Activated CD4-positive, alpha-beta T cell treated with anti-CD3 and anti-CD28 coated beads, Interleukin-2, amount 10 ng/mL, durations not matched to agents 24 days and 14 days (primary cell): Measurements from ENCODE around the gene ITGA2. TPM values are rescaled to one million over a fixed set of nuclear protein-coding genes. Genes with fewer than 3 reads are reported as not detected.
"Not testable (repeated sequence)": the region's sequence is repeated elsewhere in the genome, so short reads cannot be mapped to it uniquely, and the experiment has no call there.

ENCODE experiments used
- DNase-seq: peaks from one replicate; pipeline ENCODE4 v3.0.0; 2022
- H3K27ac Mint-ChIP-seq: one replicate; pipeline ENCODE4 v1.8.0; 2022; ENCODE audit warnings: mild to moderate bottlenecking, mixed read lengths
- H3K27me3 Mint-ChIP-seq: one replicate; pipeline ENCODE4 v1.8.0; 2022; ENCODE audit warnings: mixed read lengths
- H3K36me3 Mint-ChIP-seq: one replicate; pipeline ENCODE4 v1.8.0; 2022; ENCODE audit warnings: low read depth, mild to moderate bottlenecking, mixed read lengths
- H3K4me1 Mint-ChIP-seq: one replicate; pipeline ENCODE4 v1.8.0; 2021; ENCODE audit warnings: mixed read lengths
- H3K4me3 Mint-ChIP-seq: one replicate; pipeline ENCODE4 v1.8.0; 2022; ENCODE audit warnings: mild to moderate bottlenecking, moderate library complexity, mixed read lengths
- H3K9me3 Mint-ChIP-seq: one replicate; pipeline ENCODE4 v1.8.0; 2021; ENCODE audit warnings: mixed read lengths
- intact Hi-C: fragments of 100-400 bp; cut with micrococcal nuclease; formaldehyde crosslinking; loops from one replicate; pipeline ENCODE4 v1.15.1; 2023
- total RNA-seq: library from RNA; stranded (reverse); gene quantifications from 2 replicates; pipeline ENCODE4 v1.2.3, GENCODE V29; 2022

The ITGA2 gene
- total RNA-seq, 1 donor from 2014 or later, result 3.9 TPM

DNA sequence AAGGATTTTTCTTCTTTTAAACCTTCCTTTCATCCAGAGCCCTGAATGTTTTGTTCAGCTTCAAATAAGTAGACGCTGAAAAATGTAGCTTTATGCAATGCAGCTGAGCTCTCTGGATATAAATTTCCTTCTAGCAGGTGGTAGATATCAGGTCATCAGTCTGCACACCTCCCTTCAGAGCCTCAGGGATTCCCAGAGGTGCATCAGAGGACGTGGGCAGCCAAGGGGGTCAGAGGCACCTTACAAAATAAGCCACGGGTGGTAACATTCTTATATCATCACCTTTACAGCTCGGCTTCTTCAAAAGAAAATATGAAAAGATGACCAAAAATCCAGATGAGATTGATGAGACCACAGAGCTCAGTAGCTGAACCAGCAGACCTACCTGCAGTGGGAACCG, 101.1 kb downstream of the ITGA2 start:
- peak overlapping the region; percentile 45 for H3K4me3 Mint-ChIP-seq
- no peak overlapping the region for H3K27ac Mint-ChIP-seq
- intact Hi-C loops, result loop anchor here (2.0 kb wide), 1 partner anchor 19 kb away; the partner anchor contains the start of gene MOCS2
- peaks cover 35% of the 10 kb centered on the region for H3K4me1 Mint-ChIP-seq
- no peaks in the 10 kb centered on the region for H3K9me3 Mint-ChIP-seq
- peaks cover 34% of the 10 kb centered on the region for H3K36me3 Mint-ChIP-seq
- peak; percentile 60 for DNase-seq
- H3K27me3 Mint-ChIP-seq, result no peaks in the 10 kb centered on the region

- no peaks in the 10 kb centered on the region for H3K9me3 Mint-ChIP-seq
- no peak overlapping the region for H3K4me3 Mint-ChIP-seq
- H3K36me3 Mint-ChIP-seq, result peaks cover 31% of the 10 kb centered on the region
- no peak overlapping the region for H3K27ac Mint-ChIP-seq
- H3K27me3 Mint-ChIP-seq, result no peaks in the 10 kb centered on the region
- peak; percentile 47 for DNase-seq
- intact Hi-C loops, result loop anchor here (2.0 kb wide), 1 partner anchor 18 kb away; the partner anchor contains the start of gene MOCS2
- H3K4me1 Mint-ChIP-seq, result peaks cover 38% of the 10 kb centered on the region
These were observed 102.1 kb downstream of the ITGA2 start for GRCh38 chr5:53091289-53091688.

- H3K27me3 Mint-ChIP-seq, result no peaks in the 10 kb centered on the region
- DNase-seq, result peak; percentile 52
- H3K4me3 Mint-ChIP-seq, result no peak overlapping the region
- intact Hi-C loops, result no loop called here
- H3K4me1 Mint-ChIP-seq, result peaks cover 34% of the 10 kb centered on the region
- no peak overlapping the region for H3K27ac Mint-ChIP-seq
- H3K36me3 Mint-ChIP-seq, result peaks cover 27% of the 10 kb centered on the region
- H3K9me3 Mint-ChIP-seq, result no peaks in the 10 kb centered on the region
These were observed 103.1 kb downstream of the ITGA2 start for GRCh38 chr5:53092242-53092641.

GRCh38 chr5:53095217-53095616, 106.1 kb downstream of the ITGA2 start:
- Mint-ChIP-seq H3K36me3 (peaks cover 44% of the 10 kb centered on the region), H3K4me1 (peaks cover 24% of the 10 kb centered on the region), H3K4me3 (no peak overlapping the region), H3K27me3 (no peaks in the 10 kb centered on the region), H3K27ac (no peak overlapping the region), H3K9me3 (no peaks in the 10 kb centered on the region)
- DNase-seq, result peak; percentile 55
- intact Hi-C loops, result no loop called here

DNA sequence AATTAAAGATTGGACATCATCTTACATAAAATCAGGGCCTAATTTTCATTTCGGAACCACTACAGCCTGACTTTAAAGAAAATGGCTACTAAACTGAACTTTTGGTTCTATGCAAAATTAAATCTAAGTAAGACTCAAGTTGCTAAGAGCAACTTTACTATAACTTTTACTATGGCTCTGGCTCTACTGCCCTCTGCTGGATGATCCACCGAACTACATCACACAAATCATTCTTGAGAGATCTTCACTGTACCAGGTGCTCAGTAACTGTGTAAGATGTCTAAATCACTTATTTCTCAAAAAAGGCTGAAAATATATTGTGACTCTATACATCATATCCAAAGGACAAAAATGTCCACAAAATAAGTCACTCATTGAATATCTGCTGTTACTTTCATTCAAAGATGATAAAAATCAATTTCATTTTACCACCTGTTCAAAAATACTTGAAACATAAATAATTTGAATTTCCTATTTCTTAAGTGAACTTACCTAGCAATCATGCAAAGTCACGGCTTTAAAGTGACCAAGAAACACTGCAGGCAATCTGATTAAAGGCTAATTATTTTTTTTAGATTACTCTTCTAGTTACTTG, 106.9 kb downstream of the ITGA2 start:
- Mint-ChIP-seq H3K9me3 (no peaks in the 10 kb centered on the region), H3K4me1 (peaks cover 22% of the 10 kb centered on the region), H3K27ac (no peak overlapping the region), H3K27me3 (no peaks in the 10 kb centered on the region), H3K36me3 (peaks cover 42% of the 10 kb centered on the region), H3K4me3 (no peak overlapping the region)
- intact Hi-C loops, result loop anchor here (1.0 to 2.0 kb wide), 2 partner anchors 107 to 148 kb away; partner anchors contain the start of gene ITGA2
- peak; percentile 92 for DNase-seq

GRCh38 chr5:53099546-53099945, 110.4 kb downstream of the ITGA2 start:
- Mint-ChIP-seq H3K27ac (no peak overlapping the region), H3K36me3 (peaks cover 52% of the 10 kb centered on the region), H3K9me3 (no peaks in the 10 kb centered on the region), H3K4me3 (no peak overlapping the region), H3K27me3 (no peaks in the 10 kb centered on the region), H3K4me1 (peaks cover 18% of the 10 kb centered on the region)
- DNase-seq, result no peak
- intact Hi-C loops, result no loop called here

- intact Hi-C loops, result no loop called here
- Mint-ChIP-seq H3K27ac (no peak overlapping the region), H3K27me3 (no peaks in the 10 kb centered on the region), H3K4me3 (no peak overlapping the region), H3K4me1 (peaks cover 17% of the 10 kb centered on the region), H3K36me3 (peaks cover 57% of the 10 kb centered on the region), H3K9me3 (no peaks in the 10 kb centered on the region)
- no peak for DNase-seq
These were observed 111.5 kb downstream of the ITGA2 start for GRCh38 chr5:53100606-53101005.

DNA sequence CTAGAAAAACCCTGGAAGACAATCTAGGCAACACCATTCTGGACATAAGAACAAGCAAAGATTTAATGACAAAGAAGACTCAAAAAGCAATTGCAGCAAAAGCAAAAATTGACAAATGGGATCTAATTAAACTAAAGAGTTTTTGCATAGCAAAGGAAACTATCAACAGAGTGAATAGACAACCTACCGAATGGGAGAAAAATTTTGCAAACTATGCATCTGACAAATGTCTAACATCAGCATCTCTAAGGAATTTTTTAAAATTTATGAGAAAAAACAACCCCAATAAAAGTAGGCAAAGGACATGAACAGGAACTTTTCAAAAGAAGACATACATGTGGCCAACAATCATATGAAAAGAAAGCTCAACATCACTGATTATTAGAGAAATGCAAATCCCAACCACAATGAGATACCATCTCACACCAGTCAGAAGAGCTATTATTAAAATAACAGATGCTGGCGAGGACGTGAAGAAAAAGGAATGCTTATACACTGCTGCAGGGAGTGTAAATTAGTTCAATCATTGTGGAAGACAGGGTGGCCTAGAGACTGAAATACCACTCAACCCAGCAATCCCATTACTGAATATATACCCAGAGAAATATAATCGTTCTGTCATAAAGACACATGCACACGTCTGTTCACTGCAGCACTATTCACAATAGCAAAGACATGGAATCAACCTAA, 116.6 kb downstream of the ITGA2 start:
- H3K4me3 Mint-ChIP-seq, result no peak overlapping the region
- no peak overlapping the region for H3K27ac Mint-ChIP-seq
- intact Hi-C loops, result loop anchor here (5.0 kb wide), 2 partner anchors 303 to 318 kb away; partner anchors contain the start of genes ITGA1 and PELO
- no peaks in the 10 kb centered on the region for H3K27me3 Mint-ChIP-seq
- DNase-seq, result no peak
- no peaks in the 10 kb centered on the region for H3K9me3 Mint-ChIP-seq
- H3K36me3 Mint-ChIP-seq, result peaks cover 48% of the 10 kb centered on the region
- peaks cover 34% of the 10 kb centered on the region for H3K4me1 Mint-ChIP-seq

DNA sequence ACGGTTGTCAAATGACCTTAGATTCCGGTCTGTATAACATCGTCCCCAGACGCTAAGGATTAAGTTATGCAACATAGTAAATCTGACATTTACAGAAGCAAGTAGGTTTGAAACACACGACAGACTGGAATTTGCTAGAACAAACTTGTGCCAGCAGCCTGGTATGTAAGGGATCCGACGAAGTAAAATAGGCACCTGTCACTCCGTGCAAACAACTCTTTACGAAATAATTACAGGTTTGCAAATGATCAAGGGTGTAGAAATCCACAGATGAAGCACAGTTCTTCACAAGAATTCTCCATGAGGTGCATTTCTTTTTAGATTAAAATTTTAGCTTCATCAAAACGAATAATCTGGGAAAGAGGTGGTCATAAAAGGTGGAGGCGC, 119.9 kb downstream of the ITGA2 start:
- no peaks in the 10 kb centered on the region for H3K27me3 Mint-ChIP-seq
- H3K4me1 Mint-ChIP-seq, result peaks cover 31% of the 10 kb centered on the region
- H3K9me3 Mint-ChIP-seq, result no peaks in the 10 kb centered on the region
- intact Hi-C loops, result loop anchor here (1.0 to 5.0 kb wide), 4 partner anchors 18 to 322 kb away; partner anchors contain the start of genes ITGA1 and PELO
- peak; percentile 69 for DNase-seq
- peak overlapping the region; percentile 91 for H3K4me3 Mint-ChIP-seq
- H3K36me3 Mint-ChIP-seq, result peaks cover 27% of the 10 kb centered on the region
- H3K27ac Mint-ChIP-seq, result peak overlapping the region; percentile 89

DNA sequence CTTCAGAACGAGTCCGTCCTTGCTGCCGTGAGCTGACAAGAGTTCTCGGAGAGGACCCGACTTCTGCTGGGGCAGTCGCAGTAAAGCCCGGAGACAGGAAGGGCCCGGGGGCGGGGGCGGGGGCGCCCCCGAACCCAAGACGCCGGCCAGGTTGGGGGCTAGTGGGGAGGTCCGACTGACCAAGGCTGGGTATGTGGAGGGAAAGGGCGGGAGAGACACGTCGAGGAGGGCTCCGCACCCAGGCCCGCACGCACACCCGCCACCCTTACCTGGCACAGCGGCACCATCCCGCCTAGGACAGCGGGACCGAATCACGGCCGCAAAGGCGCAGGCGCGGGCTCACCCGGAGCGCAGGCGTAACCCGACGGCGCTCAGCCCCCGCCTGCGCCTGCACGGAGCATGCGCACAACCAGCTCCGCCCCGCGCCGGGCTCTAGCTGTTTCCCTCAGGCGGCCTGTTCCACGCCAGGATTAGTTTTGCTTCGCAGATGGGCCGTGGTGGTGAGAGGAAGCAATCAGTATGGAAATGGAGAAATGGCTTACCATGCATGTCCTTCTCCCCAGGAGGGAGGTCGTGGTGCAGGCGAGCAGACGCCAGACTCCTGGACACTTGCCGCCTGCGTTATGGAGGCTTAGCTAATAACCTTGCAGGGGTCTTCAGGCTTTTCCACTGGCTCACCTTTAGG, 120.4 kb downstream of the ITGA2 start, which contains the start of gene MOCS2:
MOCS2 (minus strand) TSS at position 315 of the 685 bp plus-strand sequence. CDS start 2,583 bp downstream, outside the sequence.
- Mint-ChIP-seq H3K4me1 (peaks cover 31% of the 10 kb centered on the region), H3K27ac (peak within 1 kb of the TSS; percentile 89), H3K27me3 (no peaks in the 10 kb centered on the region), H3K36me3 (peaks cover 27% of the 10 kb centered on the region), H3K9me3 (no peaks in the 10 kb centered on the region), H3K4me3 (peak within 1 kb of the TSS; percentile 91)
- peak; percentile 98 for DNase-seq
- intact Hi-C loops, result loop anchor here (1.0 to 5.0 kb wide), 4 partner anchors 19 to 322 kb away; partner anchors contain the start of genes ITGA1 and PELO

GRCh38 chr5:53110156-53110555, 121.0 kb downstream of the ITGA2 start:
- H3K4me3 Mint-ChIP-seq, result peak overlapping the region; percentile 91
- intact Hi-C loops, result no loop called here
- peaks cover 30% of the 10 kb centered on the region for H3K4me1 Mint-ChIP-seq
- H3K27ac Mint-ChIP-seq, result peak overlapping the region; percentile 89
- no peaks in the 10 kb centered on the region for H3K27me3 Mint-ChIP-seq
- no peak for DNase-seq
- peaks cover 22% of the 10 kb centered on the region for H3K36me3 Mint-ChIP-seq
- no peaks in the 10 kb centered on the region for H3K9me3 Mint-ChIP-seq

DNA sequence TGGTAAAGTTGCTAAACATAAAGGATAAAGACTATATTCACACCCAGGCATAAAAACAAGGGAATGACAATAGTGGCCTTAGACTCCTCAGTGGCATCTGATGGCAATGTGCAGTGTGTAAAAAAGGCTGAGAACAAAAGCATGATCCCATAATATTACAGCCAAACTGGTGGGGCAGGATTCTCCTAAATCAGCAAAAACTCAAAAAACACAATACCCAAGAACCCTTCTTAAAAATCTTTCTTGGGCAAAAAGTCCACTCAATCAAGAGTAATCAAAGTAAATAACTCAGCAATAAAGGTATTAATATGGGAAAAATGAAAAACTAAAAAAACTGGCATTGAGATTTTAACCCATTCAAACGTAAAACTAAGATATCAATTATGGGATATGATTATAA, 122.0 kb downstream of the ITGA2 start:
- Mint-ChIP-seq H3K4me1 (peaks cover 20% of the 10 kb centered on the region), H3K36me3 (peaks cover 12% of the 10 kb centered on the region), H3K9me3 (no peaks in the 10 kb centered on the region), H3K4me3 (no peak overlapping the region), H3K27ac (no peak overlapping the region), H3K27me3 (no peaks in the 10 kb centered on the region)
- intact Hi-C loops, result no loop called here
- no peak for DNase-seq

- H3K36me3 Mint-ChIP-seq, H3K4me3 Mint-ChIP-seq, H3K27ac Mint-ChIP-seq, H3K27me3 Mint-ChIP-seq, DNase-seq, intact Hi-C loops, H3K9me3 Mint-ChIP-seq: not testable (repeated sequence)
- H3K4me1 Mint-ChIP-seq, result peaks cover 15% of the 10 kb centered on the region
These were observed 123.2 kb downstream of the ITGA2 start for GRCh38 chr5:53112307-53112706.

DNA sequence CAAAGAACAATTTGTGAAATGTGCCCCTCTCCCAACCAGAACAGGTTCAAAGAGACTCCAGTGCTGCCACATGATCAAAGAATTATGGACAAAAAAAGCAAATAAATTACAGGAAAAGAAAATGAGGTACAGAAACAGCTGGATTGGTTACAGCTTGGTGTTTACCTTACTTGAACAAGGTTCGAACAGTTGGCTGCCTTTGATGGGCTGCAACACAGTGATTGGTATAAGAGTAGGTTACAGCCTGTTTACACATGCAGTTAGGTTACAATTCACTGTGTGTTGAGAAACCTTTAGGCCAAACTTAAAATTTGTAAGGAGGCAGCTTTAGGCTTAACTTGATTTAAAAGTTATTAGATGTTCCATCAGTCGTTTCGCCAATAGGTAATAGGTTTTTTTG, 123.8 kb downstream of the ITGA2 start:
- Mint-ChIP-seq H3K27ac (no peak overlapping the region), H3K4me3 (no peak overlapping the region), H3K36me3 (no peaks in the 10 kb centered on the region), H3K27me3 (no peaks in the 10 kb centered on the region), H3K9me3 (no peaks in the 10 kb centered on the region), H3K4me1 (peaks cover 12% of the 10 kb centered on the region)
- DNase-seq, result no peak
- intact Hi-C loops, result no loop called here
